Stimulated activated effector memory CD8-positive, alpha-beta T cell treated with anti-CD3 and anti-CD28 coated beads, Interleukin-12 subunit alpha, Interleukin-12 subunit beta, amount 100 ng/mL, for 72 hours (primary cell): ENCODE measurements around the gene YWHAE.
"Not testable (repeated sequence)": the region's sequence is repeated elsewhere in the genome, so short reads cannot be mapped to it uniquely, and the experiment has no call there.

Experiments
- ATAC-seq: fragments of 150-1000 bp; cut with Tn5 transposase; 2 replicates; pipeline ENCODE4 v1.10.0; 2021
- DNase-seq, 2 donors: peaks; one replicate each; pipeline ENCODE4 v3.0.0; 2021 to 2022; ENCODE audit warnings: low spot score in 2 of 2
- H3K27ac Mint-ChIP-seq: one replicate; pipeline ENCODE4 v1.8.0; 2022; ENCODE audit warnings: mild to moderate bottlenecking, mixed read lengths
- H3K36me3 Mint-ChIP-seq: one replicate; pipeline ENCODE4 v1.8.0; 2022; ENCODE audit warnings: mild to moderate bottlenecking, mixed read lengths
- H3K4me1 Mint-ChIP-seq: one replicate; pipeline ENCODE4 v1.8.0; 2022; ENCODE audit warnings: mixed read lengths
- H3K4me3 Mint-ChIP-seq: one replicate; pipeline ENCODE4 v1.8.0; 2022; ENCODE audit warnings: mild to moderate bottlenecking, mixed read lengths
- H3K9me3 Mint-ChIP-seq: one replicate; pipeline ENCODE4 v1.8.0; 2022; ENCODE audit warnings: mixed read lengths

The YWHAE gene

GRCh38 chr17:1371893-1372590 lies 28.0 kb downstream of the YWHAE start:
- Mint-ChIP-seq H3K4me3 (no peak overlapping the region), H3K4me1 (peaks cover 45% of the 10 kb centered on the region), H3K27ac (no peak overlapping the region), H3K36me3 (peaks cover 80% of the 10 kb centered on the region), H3K9me3 (no peaks in the 10 kb centered on the region)
- no peak for ATAC-seq
- DNase-seq, result no peak

GRCh38 chr17:1368588-1368987 lies 31.4 kb downstream of the YWHAE start:
- H3K4me3 Mint-ChIP-seq, result no peak overlapping the region
- DNase-seq, result no peak
- H3K27ac Mint-ChIP-seq, result no peak overlapping the region
- H3K9me3 Mint-ChIP-seq, result no peaks in the 10 kb centered on the region
- ATAC-seq, result no peak
- peaks cover 32% of the 10 kb centered on the region for H3K4me1 Mint-ChIP-seq
- peaks cover 91% of the 10 kb centered on the region for H3K36me3 Mint-ChIP-seq

GRCh38 chr17:1367351-1367745 lies 32.7 kb downstream of the YWHAE start:
- H3K9me3 Mint-ChIP-seq, result no peaks in the 10 kb centered on the region
- peaks cover 44% of the 10 kb centered on the region for H3K4me1 Mint-ChIP-seq
- peaks cover 91% of the 10 kb centered on the region for H3K36me3 Mint-ChIP-seq
- peak overlapping the region; percentile 56 for H3K27ac Mint-ChIP-seq
- no peak for DNase-seq
- no peak for ATAC-seq
- H3K4me3 Mint-ChIP-seq, result no peak overlapping the region

- DNase-seq, result no peak
- Mint-ChIP-seq H3K4me1 (peaks cover 50% of the 10 kb centered on the region), H3K36me3 (peaks cover 92% of the 10 kb centered on the region), H3K9me3 (no peaks in the 10 kb centered on the region), H3K4me3 (no peak overlapping the region), H3K27ac (peak overlapping the region; percentile 56)
- ATAC-seq, result no peak
These were observed 33.8 kb downstream of the YWHAE start for GRCh38 chr17:1366234-1366633.

- Mint-ChIP-seq H3K4me3 (no peak overlapping the region), H3K27ac (peak overlapping the region; percentile 26), H3K9me3 (no peaks in the 10 kb centered on the region), H3K36me3 (peaks cover 93% of the 10 kb centered on the region), H3K4me1 (peaks cover 56% of the 10 kb centered on the region)
- ATAC-seq (peak; percentile 68), DNase-seq (peak in 1 of 2 donors; percentile 68)
These were observed 34.5 kb downstream of the YWHAE start for GRCh38 chr17:1365445-1366039.

- Mint-ChIP-seq H3K27ac (peak overlapping the region; percentile 63), H3K4me3 (peak overlapping the region; percentile 51), H3K9me3 (no peaks in the 10 kb centered on the region), H3K36me3 (peaks cover 99% of the 10 kb centered on the region), H3K4me1 (peaks cover 64% of the 10 kb centered on the region)
- ATAC-seq (peak; percentile 29), DNase-seq (no peak)
These were observed 37.1 kb downstream of the YWHAE start for GRCh38 chr17:1362964-1363363.

GRCh38 chr17:1362065-1362848 lies 37.8 kb downstream of the YWHAE start:
- peak overlapping the region; percentile 51 for H3K4me3 Mint-ChIP-seq
- peaks cover 99% of the 10 kb centered on the region for H3K36me3 Mint-ChIP-seq
- DNase-seq, result peak in 1 of 2 donors; percentile 59
- peak overlapping the region; percentile 63 for H3K27ac Mint-ChIP-seq
- peak; percentile 91 for ATAC-seq
- H3K9me3 Mint-ChIP-seq, result no peaks in the 10 kb centered on the region
- H3K4me1 Mint-ChIP-seq, result peaks cover 57% of the 10 kb centered on the region

- ATAC-seq (no peak), DNase-seq (no peak)
- peak overlapping the region; percentile 76 for H3K27ac Mint-ChIP-seq
- no peaks in the 10 kb centered on the region for H3K9me3 Mint-ChIP-seq
- peaks cover 100% of the 10 kb centered on the region for H3K36me3 Mint-ChIP-seq
- H3K4me1 Mint-ChIP-seq, result peaks cover 48% of the 10 kb centered on the region
- peak overlapping the region; percentile 51 for H3K4me3 Mint-ChIP-seq
These were observed 39.0 kb downstream of the YWHAE start for GRCh38 chr17:1360975-1361374.

GRCh38 chr17:1360315-1360714 lies 39.7 kb downstream of the YWHAE start:
- Mint-ChIP-seq H3K4me3 (peak overlapping the region; percentile 51), H3K36me3 (peaks cover 100% of the 10 kb centered on the region), H3K27ac (peak overlapping the region; percentile 76), H3K4me1 (peaks cover 52% of the 10 kb centered on the region)
- DNase-seq (peak in 1 of 2 donors; percentile 73), ATAC-seq (peak; percentile 67)
- H3K9me3 Mint-ChIP-seq, result not testable (repeated sequence)

- DNase-seq, result no peak
- no peak overlapping the region for H3K4me3 Mint-ChIP-seq
- no peak overlapping the region for H3K27ac Mint-ChIP-seq
- no peak for ATAC-seq
- peaks cover 20% of the 10 kb centered on the region for H3K4me1 Mint-ChIP-seq
- peaks cover 100% of the 10 kb centered on the region for H3K36me3 Mint-ChIP-seq
- H3K9me3 Mint-ChIP-seq, result no peaks in the 10 kb centered on the region
These were observed 46.0 kb downstream of the YWHAE start for GRCh38 chr17:1354030-1354429.

GRCh38 chr17:1352530-1352929 lies 47.5 kb downstream of the YWHAE start:
- not testable (repeated sequence) for H3K9me3 Mint-ChIP-seq, ATAC-seq, H3K4me3 Mint-ChIP-seq, DNase-seq
- Mint-ChIP-seq H3K36me3 (peaks cover 100% of the 10 kb centered on the region), H3K27ac (peak overlapping the region; percentile 51), H3K4me1 (peaks cover 22% of the 10 kb centered on the region)

GRCh38 chr17:1351971-1352370 lies 48.1 kb downstream of the YWHAE start:
- Mint-ChIP-seq H3K27ac (peak overlapping the region; percentile 51), H3K4me1 (peaks cover 25% of the 10 kb centered on the region), H3K36me3 (peaks cover 100% of the 10 kb centered on the region), H3K9me3 (no peaks in the 10 kb centered on the region), H3K4me3 (no peak overlapping the region)
- DNase-seq (no peak), ATAC-seq (no peak)

- ATAC-seq (no peak), DNase-seq (no peak)
- Mint-ChIP-seq H3K9me3 (no peaks in the 10 kb centered on the region), H3K4me3 (no peak overlapping the region), H3K27ac (peak overlapping the region; percentile 51), H3K36me3 (peaks cover 100% of the 10 kb centered on the region), H3K4me1 (peaks cover 30% of the 10 kb centered on the region)
These were observed 48.7 kb downstream of the YWHAE start for GRCh38 chr17:1351275-1351674.

- ATAC-seq (peak; percentile 61), DNase-seq (no peak)
- Mint-ChIP-seq H3K36me3 (peaks cover 100% of the 10 kb centered on the region), H3K9me3 (no peaks in the 10 kb centered on the region), H3K4me1 (peaks cover 35% of the 10 kb centered on the region), H3K27ac (peak overlapping the region; percentile 70), H3K4me3 (peak overlapping the region; percentile 41)
These were observed 52.3 kb downstream of the YWHAE start for GRCh38 chr17:1347589-1348323.

- H3K27ac Mint-ChIP-seq, result peak overlapping the region; percentile 29
- no peak overlapping the region for H3K4me3 Mint-ChIP-seq
- no peaks in the 10 kb centered on the region for H3K9me3 Mint-ChIP-seq
- peaks cover 74% of the 10 kb centered on the region for H3K36me3 Mint-ChIP-seq
- no peak for ATAC-seq
- no peak for DNase-seq
- peaks cover 28% of the 10 kb centered on the region for H3K4me1 Mint-ChIP-seq
These were observed 55.5 kb downstream of the YWHAE start for GRCh38 chr17:1344521-1344920.
